Adrenal gland (tissue), 5 donors: ENCODE results near the gene SYNCRIP.

Experiments
- POLR2A ChIP-seq, 2 donors: fragments of 450-650 bp; IDR thresholded peaks; one replicate each; pipeline ENCODE4 v1.6.1; 2017; ENCODE audit warnings: antibody characterized with exemption in 2 of 2, mild to moderate bottlenecking in 2 of 2, moderate library complexity in 1 of 2
- TF ChIP-seq, protein P1 (sequence below), 6 experiments: fragments of 450-650 bp in 4 of 6; fragments of 200-600 bp in 2 of 6; sonication (generic) in 1 of 6; IDR thresholded peaks; 1 replicate in 5 of 6; 2 replicates in 1 of 6; pipeline versions ENCODE4 v1.5.1 to v1.8.0; 2016 to 2021; ENCODE audit warnings: antibody characterized with exemption in 6 of 6, mild to moderate bottlenecking in 2 of 6, moderate library complexity in 1 of 6
- donor health status: DM: no; HTN: no; CAD: no.

DNA sequence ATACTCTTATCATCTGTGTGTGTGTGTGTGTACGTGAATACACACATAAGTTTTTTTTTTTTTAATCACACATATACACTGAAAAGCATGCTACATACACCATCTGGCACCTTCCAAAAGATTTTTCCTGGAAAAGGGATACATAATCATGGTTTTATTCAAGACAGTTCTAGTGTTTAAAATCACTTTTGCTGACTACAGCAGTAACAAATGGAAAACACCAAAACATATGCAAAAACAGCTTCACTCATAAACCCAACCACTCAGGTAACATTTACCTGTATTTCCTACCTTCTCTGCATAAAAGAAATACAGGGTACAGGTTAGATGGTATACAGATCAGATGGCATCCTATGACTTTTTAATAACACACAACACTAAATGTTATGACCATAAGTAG is 51.5 kb downstream of the SYNCRIP start:
- no peak for TF ChIP-seq POLR2A (IDR thresholded peaks at IDR 0.05)
- TF ChIP-seq, protein P1, sequence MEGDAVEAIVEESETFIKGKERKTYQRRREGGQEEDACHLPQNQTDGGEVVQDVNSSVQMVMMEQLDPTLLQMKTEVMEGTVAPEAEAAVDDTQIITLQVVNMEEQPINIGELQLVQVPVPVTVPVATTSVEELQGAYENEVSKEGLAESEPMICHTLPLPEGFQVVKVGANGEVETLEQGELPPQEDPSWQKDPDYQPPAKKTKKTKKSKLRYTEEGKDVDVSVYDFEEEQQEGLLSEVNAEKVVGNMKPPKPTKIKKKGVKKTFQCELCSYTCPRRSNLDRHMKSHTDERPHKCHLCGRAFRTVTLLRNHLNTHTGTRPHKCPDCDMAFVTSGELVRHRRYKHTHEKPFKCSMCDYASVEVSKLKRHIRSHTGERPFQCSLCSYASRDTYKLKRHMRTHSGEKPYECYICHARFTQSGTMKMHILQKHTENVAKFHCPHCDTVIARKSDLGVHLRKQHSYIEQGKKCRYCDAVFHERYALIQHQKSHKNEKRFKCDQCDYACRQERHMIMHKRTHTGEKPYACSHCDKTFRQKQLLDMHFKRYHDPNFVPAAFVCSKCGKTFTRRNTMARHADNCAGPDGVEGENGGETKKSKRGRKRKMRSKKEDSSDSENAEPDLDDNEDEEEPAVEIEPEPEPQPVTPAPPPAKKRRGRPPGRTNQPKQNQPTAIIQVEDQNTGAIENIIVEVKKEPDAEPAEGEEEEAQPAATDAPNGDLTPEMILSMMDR (IDR thresholded peaks at IDR 0.05), result no peak
